ENCODE measurements around the gene TMEM178A. TPM values are rescaled to one million over a fixed set of nuclear protein-coding genes. Genes with fewer than 3 reads are reported as not detected.
A peak's percentile ranks its signal among the peaks of the same experiment; 100 is the strongest.

Gene TMEM178A
- total RNA-seq, 1 donor: 0.72 TPM

GRCh38 chr2:39715822-39716221 is 50.1 kb downstream of the TMEM178A start:
- no peak for TF ChIP-seq CTCF (IDR thresholded peaks at IDR 0.05; ENCODE audit: extremely low read depth, low read depth, low read length)
- no peaks in the 10 kb centered on the region for H3K27me3 ChIP-seq (ENCODE audit: insufficient read depth, low read length)
- no peak overlapping the region for H3K4me2 ChIP-seq (ENCODE audit: insufficient read depth, low read length)

GRCh38 chr2:39717067-39717466 is 51.4 kb downstream of the TMEM178A start:
- Histone ChIP-seq H3K9me3 (ENCODE audit: low read depth, low read length) (no peaks in the 10 kb centered on the region), H3K79me2 (ENCODE audit: insufficient read depth, low read length) (no peaks in the 10 kb centered on the region)
- TF ChIP-seq CTCF (IDR thresholded peaks at IDR 0.05; ENCODE audit: extremely low read depth, low read depth, low read length): no peak

More at GRCh38 chr2:39715822-39716221, 50.1 kb downstream of the TMEM178A start:
- no peak overlapping the region for H3K4me3 ChIP-seq (ENCODE audit: insufficient read depth, low read length)
- H3K36me3 ChIP-seq (ENCODE audit: insufficient read depth, low read length): no peaks in the 10 kb centered on the region
- H3K27ac ChIP-seq (ENCODE audit: low read depth, low read length): no peak overlapping the region
- no peak overlapping the region for H2AFZ ChIP-seq (ENCODE audit: low read length)
- peaks cover 3% of the 10 kb centered on the region for H3K4me1 ChIP-seq (ENCODE audit: insufficient read depth, low read length)
- H4K20me1 ChIP-seq (ENCODE audit: insufficient read depth, low read length): no peaks in the 10 kb centered on the region
- no peak for DNase-seq (ENCODE audit: insufficient read length, low spot score, missing footprints)
- no peaks in the 10 kb centered on the region for H3K79me2 ChIP-seq (ENCODE audit: insufficient read depth, low read length)
- H3K9me3 ChIP-seq (ENCODE audit: low read depth, low read length): no peaks in the 10 kb centered on the region

GRCh38 chr2:39718483-39718882 is 52.8 kb downstream of the TMEM178A start:
- H3K79me2 ChIP-seq (ENCODE audit: insufficient read depth, low read length): no peaks in the 10 kb centered on the region
- peak overlapping the region; percentile 53 for H2AFZ ChIP-seq (ENCODE audit: low read length)
- H3K36me3 ChIP-seq (ENCODE audit: insufficient read depth, low read length): no peaks in the 10 kb centered on the region
- H3K27me3 ChIP-seq (ENCODE audit: insufficient read depth, low read length): no peaks in the 10 kb centered on the region
- peak overlapping the region; percentile 68 for H3K4me2 ChIP-seq (ENCODE audit: insufficient read depth, low read length)
- DNase-seq (ENCODE audit: insufficient read length, low spot score, missing footprints): peak; percentile 71
- H3K9me3 ChIP-seq (ENCODE audit: low read depth, low read length): no peaks in the 10 kb centered on the region
- no peaks in the 10 kb centered on the region for H4K20me1 ChIP-seq (ENCODE audit: insufficient read depth, low read length)
- H3K27ac ChIP-seq (ENCODE audit: low read depth, low read length): peak overlapping the region; percentile 37
- H3K4me1 ChIP-seq (ENCODE audit: insufficient read depth, low read length): peaks cover 6% of the 10 kb centered on the region
- H3K4me3 ChIP-seq (ENCODE audit: insufficient read depth, low read length): no peak overlapping the region
- TF ChIP-seq CTCF (IDR thresholded peaks at IDR 0.05; ENCODE audit: extremely low read depth, low read depth, low read length): no peak

More at GRCh38 chr2:39717067-39717466, 51.4 kb downstream of the TMEM178A start:
- H3K4me1 ChIP-seq (ENCODE audit: insufficient read depth, low read length): peaks cover 3% of the 10 kb centered on the region
- no peak overlapping the region for H2AFZ ChIP-seq (ENCODE audit: low read length)
- no peak overlapping the region for H3K27ac ChIP-seq (ENCODE audit: low read depth, low read length)
- no peaks in the 10 kb centered on the region for H3K36me3 ChIP-seq (ENCODE audit: insufficient read depth, low read length)
- H4K20me1 ChIP-seq (ENCODE audit: insufficient read depth, low read length): no peaks in the 10 kb centered on the region
- H3K4me2 ChIP-seq (ENCODE audit: insufficient read depth, low read length): no peak overlapping the region
- H3K27me3 ChIP-seq (ENCODE audit: insufficient read depth, low read length): no peaks in the 10 kb centered on the region
- H3K4me3 ChIP-seq (ENCODE audit: insufficient read depth, low read length): no peak overlapping the region
- no peak for DNase-seq (ENCODE audit: insufficient read length, low spot score, missing footprints)

- Histone ChIP-seq H3K4me2 (ENCODE audit: insufficient read depth, low read length) (no peak overlapping the region), H2AFZ (ENCODE audit: low read length) (no peak overlapping the region), H3K36me3 (ENCODE audit: insufficient read depth, low read length) (no peaks in the 10 kb centered on the region), H4K20me1 (ENCODE audit: insufficient read depth, low read length) (no peaks in the 10 kb centered on the region), H3K27ac (ENCODE audit: low read depth, low read length) (no peak overlapping the region), H3K9me3 (ENCODE audit: low read depth, low read length) (no peaks in the 10 kb centered on the region), H3K79me2 (ENCODE audit: insufficient read depth, low read length) (no peaks in the 10 kb centered on the region), H3K27me3 (ENCODE audit: insufficient read depth, low read length) (no peaks in the 10 kb centered on the region), H3K4me3 (ENCODE audit: insufficient read depth, low read length) (no peak overlapping the region), H3K4me1 (ENCODE audit: insufficient read depth, low read length) (peaks cover 13% of the 10 kb centered on the region)
- DNase-seq (ENCODE audit: insufficient read length, low spot score, missing footprints): no peak
- no peak for TF ChIP-seq CTCF (IDR thresholded peaks at IDR 0.05; ENCODE audit: extremely low read depth, low read depth, low read length)
Observed at GRCh38 chr2:39719317-39719716, 53.6 kb downstream of the TMEM178A start.

Data from osteoblast (primary cell).